Thyroid gland (tissue), 4 donors: ENCODE results near the gene GATB.

ENCODE experiments used
- POLR2A ChIP-seq, 2 donors: fragments of 450-650 bp; IDR thresholded peaks; one replicate each; pipeline ENCODE4 v1.6.1; 2017; ENCODE audit warnings: antibody characterized with exemption in 2 of 2, mild to moderate bottlenecking in 2 of 2, moderate library complexity in 1 of 2
- TF ChIP-seq, protein P1 (sequence below), 6 experiments: fragments of 200-600 bp in 3 of 6; fragments of 450-650 bp in 3 of 6; sonication (generic) in 3 of 6; IDR thresholded peaks; one replicate each; pipeline ENCODE4 v1.5.1; 2016 to 2019; ENCODE audit warnings: antibody characterized with exemption in 6 of 6, mild to moderate bottlenecking in 2 of 6, inconsistent platforms in 1 of 6, moderate library complexity in 1 of 6

DNA sequence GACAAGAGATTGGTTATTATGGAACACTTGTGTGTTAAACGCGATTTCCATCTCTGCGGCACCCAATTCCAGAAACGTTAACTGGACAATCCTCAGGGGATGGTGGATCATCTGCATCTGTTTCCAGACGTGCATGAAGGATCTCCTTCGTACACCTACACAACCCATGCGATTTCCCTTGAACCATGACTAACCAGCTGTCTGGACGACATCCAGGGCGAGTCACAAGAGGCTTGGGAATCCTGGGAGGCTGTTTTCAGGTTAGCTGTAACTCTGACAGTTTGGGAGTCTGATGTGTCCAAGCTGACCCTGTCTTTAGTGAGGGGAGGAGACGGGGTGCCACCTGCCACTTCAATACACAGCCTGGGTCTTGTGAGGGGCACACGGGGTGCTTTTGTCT, 84.5 kb downstream of the GATB start:
- TF ChIP-seq POLR2A (IDR thresholded peaks at IDR 0.05): no peak
- TF ChIP-seq, protein P1, sequence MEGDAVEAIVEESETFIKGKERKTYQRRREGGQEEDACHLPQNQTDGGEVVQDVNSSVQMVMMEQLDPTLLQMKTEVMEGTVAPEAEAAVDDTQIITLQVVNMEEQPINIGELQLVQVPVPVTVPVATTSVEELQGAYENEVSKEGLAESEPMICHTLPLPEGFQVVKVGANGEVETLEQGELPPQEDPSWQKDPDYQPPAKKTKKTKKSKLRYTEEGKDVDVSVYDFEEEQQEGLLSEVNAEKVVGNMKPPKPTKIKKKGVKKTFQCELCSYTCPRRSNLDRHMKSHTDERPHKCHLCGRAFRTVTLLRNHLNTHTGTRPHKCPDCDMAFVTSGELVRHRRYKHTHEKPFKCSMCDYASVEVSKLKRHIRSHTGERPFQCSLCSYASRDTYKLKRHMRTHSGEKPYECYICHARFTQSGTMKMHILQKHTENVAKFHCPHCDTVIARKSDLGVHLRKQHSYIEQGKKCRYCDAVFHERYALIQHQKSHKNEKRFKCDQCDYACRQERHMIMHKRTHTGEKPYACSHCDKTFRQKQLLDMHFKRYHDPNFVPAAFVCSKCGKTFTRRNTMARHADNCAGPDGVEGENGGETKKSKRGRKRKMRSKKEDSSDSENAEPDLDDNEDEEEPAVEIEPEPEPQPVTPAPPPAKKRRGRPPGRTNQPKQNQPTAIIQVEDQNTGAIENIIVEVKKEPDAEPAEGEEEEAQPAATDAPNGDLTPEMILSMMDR (IDR thresholded peaks at IDR 0.05): no peak
